ENCODE results near the gene CRNKL1.

The CRNKL1 gene

DNA sequence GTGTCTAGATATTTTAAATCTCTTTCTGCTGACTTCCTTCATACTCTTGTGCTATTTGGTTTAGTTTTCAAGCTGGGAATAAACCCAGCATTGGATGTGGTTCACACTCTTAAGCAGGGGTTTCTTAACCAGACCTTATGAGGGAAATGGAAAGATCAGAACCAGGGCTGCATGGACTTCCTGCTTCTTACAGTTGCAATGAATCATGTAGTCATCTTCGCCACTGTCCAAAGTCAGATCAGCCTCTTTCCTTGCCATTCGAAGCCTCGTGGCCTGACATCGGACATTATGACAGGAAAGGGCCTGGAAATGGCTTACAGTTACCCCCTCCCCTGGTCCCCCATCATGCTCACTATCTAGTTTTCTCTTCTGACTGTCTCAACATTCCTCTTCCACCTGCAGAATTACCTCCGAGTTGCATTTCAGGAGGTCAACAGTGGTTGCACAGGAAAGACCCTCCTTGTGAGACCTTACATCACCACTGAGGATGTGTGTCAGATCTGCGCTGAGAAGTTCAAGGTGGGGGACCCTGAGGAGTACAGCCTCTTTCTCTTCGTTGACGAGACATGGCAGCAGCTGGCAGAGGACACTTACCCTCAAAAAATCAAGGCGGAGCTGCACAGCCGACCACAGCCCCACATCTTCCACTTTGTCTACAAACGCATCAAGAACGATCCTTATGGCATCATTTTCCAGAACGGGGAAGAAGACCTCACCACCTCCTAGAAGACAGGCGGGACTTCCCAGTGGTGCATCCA lies 51.9 kb downstream of the CRNKL1 start:
- H3K9me3 ChIP-seq (ENCODE audit: low read length) = no peaks in the 10 kb centered on the region
- no peak overlapping the region for H3K4me2 ChIP-seq (ENCODE audit: low read length)
- no peak overlapping the region for H3K27ac ChIP-seq (ENCODE audit: low read depth, low read length, poor library complexity, severe bottlenecking)
- H2AFZ ChIP-seq (ENCODE audit: low read length) = no peak overlapping the region
- H3F3A ChIP-seq (ENCODE audit: insufficient read depth, low read length) = no peaks in the 10 kb centered on the region
- no peaks in the 10 kb centered on the region for H3K79me2 ChIP-seq (ENCODE audit: insufficient read depth, low read length)
- H4K20me1 ChIP-seq (ENCODE audit: insufficient read depth, low read length) = no peaks in the 10 kb centered on the region
- no peak overlapping the region for H3K9ac ChIP-seq (ENCODE audit: low read length)
- H3K27me3 ChIP-seq (ENCODE audit: insufficient read depth, low read length) = no peaks in the 10 kb centered on the region
- no peaks in the 10 kb centered on the region for H3K36me3 ChIP-seq (ENCODE audit: insufficient read depth, low read length)
- TF ChIP-seq, protein P1, sequence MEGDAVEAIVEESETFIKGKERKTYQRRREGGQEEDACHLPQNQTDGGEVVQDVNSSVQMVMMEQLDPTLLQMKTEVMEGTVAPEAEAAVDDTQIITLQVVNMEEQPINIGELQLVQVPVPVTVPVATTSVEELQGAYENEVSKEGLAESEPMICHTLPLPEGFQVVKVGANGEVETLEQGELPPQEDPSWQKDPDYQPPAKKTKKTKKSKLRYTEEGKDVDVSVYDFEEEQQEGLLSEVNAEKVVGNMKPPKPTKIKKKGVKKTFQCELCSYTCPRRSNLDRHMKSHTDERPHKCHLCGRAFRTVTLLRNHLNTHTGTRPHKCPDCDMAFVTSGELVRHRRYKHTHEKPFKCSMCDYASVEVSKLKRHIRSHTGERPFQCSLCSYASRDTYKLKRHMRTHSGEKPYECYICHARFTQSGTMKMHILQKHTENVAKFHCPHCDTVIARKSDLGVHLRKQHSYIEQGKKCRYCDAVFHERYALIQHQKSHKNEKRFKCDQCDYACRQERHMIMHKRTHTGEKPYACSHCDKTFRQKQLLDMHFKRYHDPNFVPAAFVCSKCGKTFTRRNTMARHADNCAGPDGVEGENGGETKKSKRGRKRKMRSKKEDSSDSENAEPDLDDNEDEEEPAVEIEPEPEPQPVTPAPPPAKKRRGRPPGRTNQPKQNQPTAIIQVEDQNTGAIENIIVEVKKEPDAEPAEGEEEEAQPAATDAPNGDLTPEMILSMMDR (IDR thresholded peaks at IDR 0.05; ENCODE audit: low read length) = no peak
- TF ChIP-seq EZH2 (IDR thresholded peaks at IDR 0.05; ENCODE audit: borderline replicate concordance, low read length) = no peak
- no peaks in the 10 kb centered on the region for H3K4me1 ChIP-seq (ENCODE audit: insufficient read depth, low read length, severe bottlenecking)
- H3K9me2 ChIP-seq (ENCODE audit: low read depth, low read length) = no peaks in the 10 kb centered on the region
- no peak overlapping the region for H3K4me3 ChIP-seq (ENCODE audit: low read depth, low read length, poor library complexity, severe bottlenecking)

DNA sequence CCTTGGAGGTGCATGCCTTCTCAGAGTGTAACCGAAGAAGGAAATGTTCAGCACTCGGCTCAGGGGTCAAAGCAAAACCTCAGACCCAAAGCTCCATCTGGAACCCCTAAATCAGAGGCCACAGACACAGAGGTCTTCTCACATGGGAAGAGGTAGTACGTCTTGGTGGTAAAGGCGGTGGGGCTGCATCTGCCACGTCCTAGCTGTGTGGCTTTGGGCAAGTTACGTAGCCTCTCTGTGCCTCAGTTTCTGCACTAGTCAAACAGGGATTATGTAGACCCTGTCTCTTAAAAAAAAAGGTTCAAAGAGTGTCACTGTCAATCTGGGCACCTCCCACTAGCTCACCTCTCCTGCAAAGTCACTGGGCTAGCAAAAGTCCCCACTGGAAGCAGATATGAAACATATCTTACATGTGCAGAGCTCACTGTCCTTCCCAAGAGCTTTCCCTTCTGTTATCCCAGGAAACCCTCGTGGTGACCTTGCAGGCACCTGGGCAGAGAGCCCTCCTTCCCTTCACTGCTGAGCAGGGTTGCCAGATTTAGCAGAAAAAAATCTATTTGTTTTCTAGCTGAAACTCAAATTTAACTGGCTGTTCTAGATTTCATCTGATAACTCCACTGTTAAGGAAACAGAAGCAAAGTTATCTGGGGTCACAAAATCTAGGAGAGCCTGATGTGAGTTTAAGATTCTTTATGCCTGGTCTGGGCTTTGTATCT lies 53.1 kb downstream of the CRNKL1 start:
- TF ChIP-seq, protein P1 (IDR thresholded peaks at IDR 0.05; ENCODE audit: low read length) = no peak
- no peak for TF ChIP-seq EZH2 (IDR thresholded peaks at IDR 0.05; ENCODE audit: borderline replicate concordance, low read length)
- no peaks in the 10 kb centered on the region for H3K9me2 ChIP-seq (ENCODE audit: low read depth, low read length)
- H2AFZ ChIP-seq (ENCODE audit: low read length) = no peak overlapping the region
- no peaks in the 10 kb centered on the region for H3K79me2 ChIP-seq (ENCODE audit: insufficient read depth, low read length)
- no peak overlapping the region for H3K4me3 ChIP-seq (ENCODE audit: low read depth, low read length, poor library complexity, severe bottlenecking)
- no peaks in the 10 kb centered on the region for H3K36me3 ChIP-seq (ENCODE audit: insufficient read depth, low read length)
- no peaks in the 10 kb centered on the region for H3F3A ChIP-seq (ENCODE audit: insufficient read depth, low read length)
- H3K9ac ChIP-seq (ENCODE audit: low read length) = no peak overlapping the region
- no peak overlapping the region for H3K4me2 ChIP-seq (ENCODE audit: low read length)
- no peaks in the 10 kb centered on the region for H4K20me1 ChIP-seq (ENCODE audit: insufficient read depth, low read length)
- no peaks in the 10 kb centered on the region for H3K27me3 ChIP-seq (ENCODE audit: insufficient read depth, low read length)
- no peaks in the 10 kb centered on the region for H3K4me1 ChIP-seq (ENCODE audit: insufficient read depth, low read length, severe bottlenecking)
- H3K9me3 ChIP-seq (ENCODE audit: low read length) = no peaks in the 10 kb centered on the region
- H3K27ac ChIP-seq (ENCODE audit: low read depth, low read length, poor library complexity, severe bottlenecking) = no peak overlapping the region

DNA sequence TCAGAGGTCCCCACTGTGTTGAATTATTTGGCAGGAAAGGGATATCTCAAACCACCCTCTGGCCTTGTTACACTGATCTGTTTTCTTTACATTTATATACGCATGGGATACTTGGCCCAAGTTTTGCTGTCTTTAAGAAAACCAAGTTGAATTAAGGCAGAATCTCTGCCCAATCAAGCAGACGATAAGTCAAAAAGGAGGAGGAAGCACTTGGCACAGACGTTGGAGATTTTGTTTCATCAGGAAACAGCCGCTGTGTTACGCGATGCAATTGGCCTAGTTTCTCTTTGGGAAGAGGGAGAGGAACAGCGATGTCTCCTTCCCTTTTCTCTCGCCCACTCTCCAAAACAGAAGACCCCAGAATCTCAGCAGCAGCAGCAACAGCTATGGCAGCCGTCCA lies 55.3 kb downstream of the CRNKL1 start:
- Histone ChIP-seq H3K27me3 (ENCODE audit: insufficient read depth, low read length) (no peaks in the 10 kb centered on the region), H2AFZ (ENCODE audit: low read length) (no peak overlapping the region), H3F3A (ENCODE audit: insufficient read depth, low read length) (no peaks in the 10 kb centered on the region), H3K9me2 (ENCODE audit: low read depth, low read length) (no peaks in the 10 kb centered on the region), H3K4me1 (ENCODE audit: insufficient read depth, low read length, severe bottlenecking) (no peaks in the 10 kb centered on the region), H3K36me3 (ENCODE audit: insufficient read depth, low read length) (no peaks in the 10 kb centered on the region), H3K9me3 (ENCODE audit: low read length) (no peaks in the 10 kb centered on the region), H3K9ac (ENCODE audit: low read length) (no peak overlapping the region), H3K4me2 (ENCODE audit: low read length) (no peak overlapping the region), H3K4me3 (ENCODE audit: low read depth, low read length, poor library complexity, severe bottlenecking) (no peak overlapping the region), H3K27ac (ENCODE audit: low read depth, low read length, poor library complexity, severe bottlenecking) (no peak overlapping the region), H4K20me1 (ENCODE audit: insufficient read depth, low read length) (no peaks in the 10 kb centered on the region), H3K79me2 (ENCODE audit: insufficient read depth, low read length) (no peaks in the 10 kb centered on the region)
- TF ChIP-seq EZH2 (IDR thresholded peaks at IDR 0.05; ENCODE audit: borderline replicate concordance, low read length) = no peak
- TF ChIP-seq, protein P1 (IDR thresholded peaks at IDR 0.05; ENCODE audit: low read length) = no peak

Measured in OCI-LY1 (cell line).